Urothelium cell line (cell line): Measurements from ENCODE around the gene HCAR2.
"Not testable (repeated sequence)": the region's sequence is repeated elsewhere in the genome, so short reads cannot be mapped to it uniquely, and the experiment has no call there.

Experiments
- DNase-seq: peaks from one replicate; pipeline ENCODE4 v3.0.0; 2011; ENCODE audit warnings: low spot score, mixed read lengths
- FAIRE-seq: peaks from 2 replicates; lab custom pipeline; 2011; peaks lifted over from hg19 to GRCh38; lab: Jason Lieb, UNC

The HCAR2 gene

GRCh38 chr12:122669397-122670070 lies 33.6 kb downstream of the HCAR2 start:
- FAIRE-seq (no peak), DNase-seq (no peak)

DNA sequence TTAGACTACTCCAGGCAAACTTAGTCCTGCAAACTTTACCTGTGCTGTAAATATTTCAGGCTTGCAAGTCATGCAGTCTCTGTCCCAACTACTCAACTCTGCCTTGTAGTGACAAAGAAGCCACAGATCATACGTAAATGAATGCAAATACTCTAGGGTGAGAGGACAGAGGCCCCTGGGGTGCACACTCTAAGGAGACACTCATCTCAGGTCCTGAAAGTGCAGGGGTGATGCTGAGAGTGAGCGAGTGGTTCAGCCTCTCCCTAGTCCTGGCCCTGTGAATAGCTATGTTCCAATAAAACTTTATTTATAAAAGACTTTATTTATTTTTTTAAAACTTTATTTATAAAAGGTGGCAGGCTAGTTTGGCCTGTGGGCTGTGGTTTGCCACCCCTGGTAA lies 34.9 kb downstream of the HCAR2 start:
- DNase-seq: no peak
- no peak for FAIRE-seq

GRCh38 chr12:122665759-122666158 lies 37.4 kb downstream of the HCAR2 start:
- no peak for FAIRE-seq
- no peak for DNase-seq

DNA sequence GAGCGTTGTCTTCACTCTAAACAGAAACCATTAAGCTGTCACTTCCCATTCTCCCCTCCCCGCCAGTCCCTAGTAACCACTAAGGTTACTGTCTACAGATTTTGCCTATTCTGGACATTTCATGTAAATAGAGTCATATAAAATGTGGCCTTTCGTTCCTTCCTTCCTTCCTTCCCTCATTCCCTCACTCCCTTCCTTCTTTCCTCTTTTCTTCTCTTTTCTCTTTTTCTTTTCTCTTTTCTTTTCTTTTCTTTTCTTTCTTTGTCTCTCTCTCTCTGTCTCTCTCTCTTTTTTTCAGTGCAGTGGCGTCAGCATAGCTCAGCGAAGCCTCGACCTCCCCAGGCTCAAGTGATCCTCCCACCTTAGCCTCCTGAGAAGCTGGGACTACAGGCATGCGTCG lies 37.8 kb downstream of the HCAR2 start:
- DNase-seq: no peak
- no peak for FAIRE-seq

DNA sequence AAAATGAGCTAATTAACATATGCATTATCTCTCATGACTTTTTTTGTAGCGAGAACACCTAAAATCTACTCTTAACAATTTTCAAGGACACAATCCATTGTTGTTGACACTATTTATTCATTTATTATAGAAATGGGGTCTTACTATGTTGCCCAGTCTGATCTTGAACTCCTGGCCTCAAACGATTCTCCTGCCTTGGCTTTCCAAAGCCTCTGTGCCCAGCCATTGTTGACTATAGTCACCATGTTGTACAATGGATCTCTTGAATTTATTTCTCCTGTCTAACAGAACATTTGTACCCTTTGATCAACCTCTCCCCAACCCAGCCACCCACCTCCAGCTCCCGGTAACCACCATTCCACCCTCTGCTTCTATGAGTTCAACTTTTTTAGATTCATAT lies 41.2 kb downstream of the HCAR2 start:
- DNase-seq (no peak), FAIRE-seq (no peak)

DNA sequence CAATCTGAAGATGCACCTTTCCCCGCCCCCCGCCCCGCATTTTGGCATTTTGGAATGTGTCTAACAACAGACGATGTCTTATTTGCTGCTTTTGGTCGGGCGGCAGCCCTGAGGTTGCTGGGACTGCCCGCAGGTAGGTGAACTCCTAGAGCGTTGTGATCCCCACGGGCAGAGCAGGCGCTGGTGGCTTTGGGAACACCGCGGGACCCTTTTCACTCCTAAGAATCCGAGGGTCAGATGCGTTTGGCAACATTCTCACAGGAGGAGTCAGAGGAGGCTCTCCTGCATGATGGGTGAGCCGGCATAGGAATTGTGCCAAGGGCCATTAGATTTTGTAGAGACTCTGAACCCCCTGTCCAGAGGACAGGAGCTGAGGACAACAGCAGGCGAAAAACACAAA lies 41.9 kb downstream of the HCAR2 start:
- DNase-seq (no peak), FAIRE-seq (no peak)

DNA sequence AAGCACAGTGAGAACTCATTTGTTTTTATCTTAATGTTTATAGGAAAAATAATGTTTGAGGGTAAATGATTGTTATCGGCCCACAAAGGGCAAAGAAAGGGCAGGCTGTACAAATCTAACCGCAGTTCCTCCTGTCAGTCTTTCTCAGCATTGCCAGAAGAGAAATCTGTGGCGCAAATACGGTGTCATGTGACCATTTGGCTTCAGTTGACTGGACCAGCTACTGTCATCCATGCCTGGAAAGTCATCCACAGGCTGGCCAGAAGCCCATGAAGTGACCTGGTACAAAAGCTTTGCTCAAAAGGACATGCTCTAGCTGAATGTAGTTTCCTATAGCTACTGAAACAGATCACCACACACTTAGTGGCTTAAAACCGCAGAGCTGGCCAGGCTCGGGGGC lies 43.6 kb downstream of the HCAR2 start:
- no peak for FAIRE-seq
- no peak for DNase-seq

- no peak for FAIRE-seq
- DNase-seq: no peak
These were observed 46.9 kb downstream of the HCAR2 start for GRCh38 chr12:122656298-122656697.

DNA sequence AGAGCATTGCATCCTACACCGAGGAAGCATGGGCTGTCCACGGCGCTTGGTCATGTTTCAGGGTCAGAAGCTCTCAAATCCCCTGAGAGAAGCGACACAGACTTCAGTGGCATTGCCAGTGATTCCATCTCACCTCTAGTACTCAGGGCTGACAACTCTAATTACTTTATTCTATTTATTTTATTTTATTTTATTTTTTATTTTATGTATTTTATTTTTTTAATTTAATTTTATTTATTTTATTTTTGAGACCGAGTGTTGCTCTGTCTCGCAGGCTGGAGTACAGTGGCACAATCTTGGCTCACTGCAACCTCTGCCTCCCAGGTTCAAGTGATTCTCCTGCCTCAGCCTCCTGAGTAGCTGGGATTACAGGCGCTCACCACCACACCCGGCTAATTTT lies 49.9 kb downstream of the HCAR2 start:
- not testable (repeated sequence) for DNase-seq, FAIRE-seq

GRCh38 chr12:122651520-122652224 lies 51.5 kb downstream of the HCAR2 start:
- DNase-seq (no peak), FAIRE-seq (no peak)
